Neural progenitor cell (in vitro differentiated cells): ENCODE results near the gene NHP2.

Source experiments
- CTCF ChIP-seq: fragments of 200-600 bp; sonication (generic); IDR thresholded peaks from 2 replicates; pipeline ENCODE4 v1.5.1; 2017; ENCODE audit warnings: antibody characterized with exemption, mild to moderate bottlenecking
- EZH2 ChIP-seq: fragments of 200-600 bp; sonication (generic); IDR thresholded peaks from 2 replicates; pipeline ENCODE4 v1.6.1; 2017; ENCODE audit warnings: antibody characterized with exemption, mild to moderate bottlenecking, moderate library complexity
- EZH2phosphoT487 ChIP-seq: fragments of 200-600 bp; sonication (generic); IDR thresholded peaks from 2 replicates; pipeline ENCODE4 v1.6.1; 2017; ENCODE audit warnings: antibody characterized with exemption

DNA sequence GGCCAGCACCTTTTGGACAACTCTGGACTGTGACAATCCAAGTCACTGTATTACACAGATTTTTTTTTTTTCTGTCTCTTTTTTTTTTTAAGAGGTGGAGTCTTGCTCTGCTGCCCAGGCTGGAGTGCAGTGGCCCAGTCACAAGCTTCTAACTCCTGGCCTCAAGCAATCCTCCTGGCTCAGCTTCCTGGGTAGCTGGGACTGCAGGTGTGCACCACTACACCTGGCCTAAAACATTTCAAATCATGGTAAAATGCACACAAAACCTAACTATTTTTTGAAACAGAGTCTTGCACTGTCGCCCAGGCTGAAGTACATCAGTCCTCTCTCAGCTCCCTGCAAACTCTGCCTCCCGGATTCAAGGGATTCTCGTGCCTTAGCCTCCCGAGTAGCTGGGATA is 47.6 kb downstream of the NHP2 start:
- TF ChIP-seq CTCF (no peak), EZH2 (no peak), EZH2phosphoT487 (no peak)
